ENCODE results near the gene TXNRD3. TPM values are rescaled to one million over a fixed set of nuclear protein-coding genes. Genes with fewer than 3 reads are reported as not detected.

The TXNRD3 gene
- total RNA-seq, 6 donors from 2014 or later: 7.6 to 14.4 (median 12.4) TPM

DNA sequence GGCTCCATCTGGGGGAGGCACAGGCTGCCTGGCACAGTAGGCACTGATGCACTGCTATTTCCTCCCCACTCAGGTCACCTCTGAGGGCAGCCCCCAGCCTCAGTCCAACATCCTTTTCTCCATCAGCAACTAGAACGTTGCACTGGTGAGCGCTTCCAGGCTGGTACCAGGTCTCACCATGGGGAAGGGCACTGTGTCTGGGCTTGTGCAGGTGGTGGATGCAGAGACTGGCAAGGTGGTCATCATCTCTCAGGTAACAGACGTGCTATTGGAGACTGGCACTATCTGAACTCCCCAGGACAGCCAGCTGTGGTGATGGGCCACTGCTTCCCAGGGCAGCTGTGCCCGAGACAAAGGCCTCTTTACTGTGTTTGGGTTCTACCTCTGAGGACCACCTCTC lies 8.3 kb upstream of the TXNRD3 start:
- 76 to 79% methylated on average over 3 to 4 of the region's 4 CpGs for WGBS, 2 donors
- DNase-seq (no peak), ATAC-seq (ENCODE audit: low FRiP score in 2 of 2) (no peak)
- Histone ChIP-seq H3K4me1 (no peaks in the 10 kb centered on the region), H3K36me3 (no peaks in the 10 kb centered on the region), H3K4me3 (no peak overlapping the region), H3K27ac (no peak overlapping the region), H3K27me3 (no peaks in the 10 kb centered on the region), H3K9me3 (no peaks in the 10 kb centered on the region)
- TF ChIP-seq POLR2A (IDR thresholded peaks at IDR 0.05) (no peak), POLR2AphosphoS5 (IDR thresholded peaks at IDR 0.05) (no peak), EP300 (IDR thresholded peaks at IDR 0.05) (no peak)
- TF ChIP-seq, protein P1, sequence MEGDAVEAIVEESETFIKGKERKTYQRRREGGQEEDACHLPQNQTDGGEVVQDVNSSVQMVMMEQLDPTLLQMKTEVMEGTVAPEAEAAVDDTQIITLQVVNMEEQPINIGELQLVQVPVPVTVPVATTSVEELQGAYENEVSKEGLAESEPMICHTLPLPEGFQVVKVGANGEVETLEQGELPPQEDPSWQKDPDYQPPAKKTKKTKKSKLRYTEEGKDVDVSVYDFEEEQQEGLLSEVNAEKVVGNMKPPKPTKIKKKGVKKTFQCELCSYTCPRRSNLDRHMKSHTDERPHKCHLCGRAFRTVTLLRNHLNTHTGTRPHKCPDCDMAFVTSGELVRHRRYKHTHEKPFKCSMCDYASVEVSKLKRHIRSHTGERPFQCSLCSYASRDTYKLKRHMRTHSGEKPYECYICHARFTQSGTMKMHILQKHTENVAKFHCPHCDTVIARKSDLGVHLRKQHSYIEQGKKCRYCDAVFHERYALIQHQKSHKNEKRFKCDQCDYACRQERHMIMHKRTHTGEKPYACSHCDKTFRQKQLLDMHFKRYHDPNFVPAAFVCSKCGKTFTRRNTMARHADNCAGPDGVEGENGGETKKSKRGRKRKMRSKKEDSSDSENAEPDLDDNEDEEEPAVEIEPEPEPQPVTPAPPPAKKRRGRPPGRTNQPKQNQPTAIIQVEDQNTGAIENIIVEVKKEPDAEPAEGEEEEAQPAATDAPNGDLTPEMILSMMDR (IDR thresholded peaks at IDR 0.05): no peak

DNA sequence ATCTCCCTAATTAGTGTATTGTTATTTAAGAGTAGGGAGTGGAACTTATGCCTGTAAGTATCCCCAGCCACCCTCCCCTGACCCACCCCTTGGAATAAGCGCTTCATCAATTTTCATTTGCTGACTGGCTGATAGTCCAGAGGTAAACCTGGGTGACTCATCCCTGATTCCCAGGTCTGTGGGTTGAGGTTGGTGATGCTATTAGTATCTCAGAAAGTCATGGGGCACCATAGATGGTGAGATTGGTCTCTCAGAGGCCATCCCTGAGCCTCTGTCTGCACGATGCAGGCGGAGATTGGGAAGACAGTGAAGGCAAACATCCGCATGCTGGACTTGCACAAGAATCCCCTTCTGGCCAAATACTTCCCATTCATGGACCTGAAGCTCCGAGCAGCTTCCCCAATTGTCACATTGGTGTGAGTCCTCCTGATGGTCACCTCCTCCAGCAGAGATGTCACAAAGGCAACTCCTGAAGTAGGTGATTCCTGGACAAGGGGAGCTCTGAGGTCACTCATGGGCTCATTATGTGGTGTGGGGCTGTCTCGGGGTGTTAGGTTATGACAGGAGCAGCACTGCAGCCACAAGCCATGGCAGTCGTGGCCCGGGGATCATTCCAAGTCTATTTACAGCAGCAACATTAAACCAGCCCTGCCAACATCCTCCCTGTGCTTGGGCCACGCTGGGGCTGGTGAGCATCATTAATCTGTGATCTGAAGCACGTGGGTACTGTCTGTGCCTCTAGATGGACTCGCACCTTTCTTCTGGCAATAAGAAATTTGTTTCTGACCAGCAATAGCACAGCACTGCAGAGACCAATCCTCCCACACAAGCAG lies 6.8 kb upstream of the TXNRD3 start:
- no peak for DNase-seq
- Histone ChIP-seq H3K27me3 (no peaks in the 10 kb centered on the region), H3K4me1 (no peaks in the 10 kb centered on the region), H3K27ac (no peak overlapping the region), H3K4me3 (no peak overlapping the region), H3K9me3 (no peaks in the 10 kb centered on the region), H3K36me3 (no peaks in the 10 kb centered on the region)
- WGBS, 2 donors: 71 to 93% methylated on average over 3 to 11 of the region's 11 CpGs
- ATAC-seq (ENCODE audit: low FRiP score in 2 of 2): no peak
- TF ChIP-seq POLR2A (IDR thresholded peaks at IDR 0.05): no peak
- no peak for TF ChIP-seq EP300 (IDR thresholded peaks at IDR 0.05)

DNA sequence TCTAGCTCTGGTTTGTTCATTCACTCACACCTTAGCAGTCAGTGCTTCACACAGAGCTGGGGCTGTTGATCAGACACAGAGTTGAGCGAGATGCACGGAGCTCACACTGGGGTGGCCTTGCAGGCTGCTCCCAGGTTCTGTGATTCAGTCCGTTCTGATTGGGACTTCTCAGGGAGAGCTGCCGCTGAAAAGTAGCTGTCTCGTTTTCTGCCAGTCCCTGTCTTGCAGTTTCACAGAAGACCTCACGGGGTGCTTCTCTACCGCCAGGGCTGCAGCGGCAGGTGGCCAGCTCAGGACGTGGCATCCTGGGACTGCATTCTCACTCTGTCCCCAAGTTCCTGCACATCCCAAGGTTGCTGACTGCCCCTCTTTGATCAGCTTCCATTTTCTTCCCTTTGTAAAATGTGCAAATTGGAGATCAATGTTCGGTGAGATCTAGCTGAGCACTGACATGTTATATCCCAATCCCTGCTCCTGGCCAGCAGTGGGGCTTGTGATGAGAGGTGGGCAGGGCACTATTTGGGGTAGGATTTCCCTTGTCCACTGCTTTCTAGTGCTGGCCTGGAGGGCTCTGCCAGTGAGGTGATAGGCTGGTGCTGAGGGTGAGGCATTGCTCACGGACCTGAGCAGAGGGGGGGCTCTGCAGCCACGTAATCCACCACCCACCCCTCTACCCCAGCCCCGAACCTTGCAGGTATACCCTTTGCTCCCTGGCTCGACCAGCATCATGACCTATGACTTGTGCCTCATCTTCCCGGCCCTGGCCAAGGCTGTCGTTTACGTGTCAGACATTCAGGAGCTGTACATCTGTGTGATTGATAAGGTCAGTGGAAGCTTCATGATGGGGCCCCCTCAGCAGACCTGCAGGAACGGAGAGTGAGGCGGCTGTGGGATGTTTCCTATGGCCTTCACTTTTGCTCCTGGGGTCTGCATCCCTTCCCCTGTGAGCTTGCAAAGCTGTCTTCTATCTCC lies 5.3 kb upstream of the TXNRD3 start:
- Histone ChIP-seq H3K27ac (no peak overlapping the region), H3K4me1 (peaks cover 0 to 2% (median under 1%) of the 10 kb centered on the region in 4 donors), H3K36me3 (no peaks in the 10 kb centered on the region), H3K9me3 (no peaks in the 10 kb centered on the region), H3K27me3 (no peaks in the 10 kb centered on the region), H3K4me3 (no peak overlapping the region)
- ATAC-seq (ENCODE audit: low FRiP score in 2 of 2) (no peak), DNase-seq (no peak)
- TF ChIP-seq, protein P1 (IDR thresholded peaks at IDR 0.05): no peak
- TF ChIP-seq POLR2A (IDR thresholded peaks at IDR 0.05): no peak
- 58 to 59% methylated on average over 7 to 19 of the region's 19 CpGs for WGBS, 2 donors

DNA sequence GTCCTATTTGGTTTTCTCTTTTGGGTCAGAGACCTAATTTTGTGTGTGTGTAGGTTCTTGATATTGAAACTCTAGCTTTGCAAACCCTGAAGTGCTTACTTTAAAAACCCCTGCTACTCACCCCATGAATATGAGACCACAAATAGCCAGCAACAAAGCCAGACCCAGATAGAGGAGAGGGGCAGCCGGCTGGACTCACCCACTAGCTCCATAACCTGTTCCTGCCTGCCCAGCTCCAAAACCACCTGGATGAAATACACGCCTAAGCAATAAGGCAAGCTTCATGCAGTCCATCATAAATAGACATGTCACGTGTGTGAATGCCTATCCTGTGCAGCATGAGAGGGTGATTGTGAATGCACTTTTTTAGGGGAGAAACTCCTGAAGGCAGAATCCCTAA lies 3.7 kb upstream of the TXNRD3 start:
- DNase-seq (no peak), ATAC-seq (ENCODE audit: low FRiP score in 2 of 2) (no peak)
- 95 to 100% methylated on average over 3 of the region's 3 CpGs for WGBS, 2 donors
- Histone ChIP-seq H3K4me3 (no peak overlapping the region), H3K36me3 (no peaks in the 10 kb centered on the region), H3K27ac (no peak overlapping the region), H3K27me3 (no peaks in the 10 kb centered on the region), H3K9me3 (no peaks in the 10 kb centered on the region), H3K4me1 (peaks cover 0 to 16% (median 3%) of the 10 kb centered on the region in 4 donors)
- no peak for TF ChIP-seq POLR2AphosphoS5 (IDR thresholded peaks at IDR 0.05)

DNA sequence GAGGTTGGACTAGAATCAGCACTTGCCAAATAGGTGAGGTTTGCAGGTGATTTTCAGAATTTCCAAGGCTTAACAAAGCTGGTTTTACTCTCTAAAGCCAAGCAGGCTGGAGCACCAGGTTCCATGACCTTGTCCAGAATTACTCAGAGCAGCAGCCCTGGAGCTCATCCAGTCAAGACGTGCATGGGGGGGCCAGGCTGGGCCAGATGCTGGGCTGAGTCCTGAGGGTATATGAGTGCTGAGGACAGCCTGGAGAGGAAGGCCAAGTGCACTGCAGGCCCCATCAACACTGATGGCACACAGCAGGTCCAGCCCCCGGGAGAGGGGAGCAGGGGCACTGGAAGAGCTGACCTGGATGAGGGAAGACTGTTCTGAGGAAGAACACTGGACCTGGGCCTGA lies 3.0 kb upstream of the TXNRD3 start:
- no peak for TF ChIP-seq POLR2AphosphoS5 (IDR thresholded peaks at IDR 0.05)
- TF ChIP-seq EP300 (IDR thresholded peaks at IDR 0.05): no peak
- TF ChIP-seq POLR2A (IDR thresholded peaks at IDR 0.05): no peak
- TF ChIP-seq, protein P1 (IDR thresholded peaks at IDR 0.05): no peak
- Histone ChIP-seq H3K36me3 (no peaks in the 10 kb centered on the region), H3K4me1 (peaks cover 0 to 20% (median 3%) of the 10 kb centered on the region in 4 donors), H3K27me3 (no peaks in the 10 kb centered on the region), H3K4me3 (no peak overlapping the region), H3K27ac (no peak overlapping the region), H3K9me3 (no peaks in the 10 kb centered on the region)
- no peak for DNase-seq
- WGBS, 2 donors: 81 to 88% methylated on average over 2 of the region's 2 CpGs
- ATAC-seq (ENCODE audit: low FRiP score in 2 of 2): no peak

All from upper lobe of left lung (tissue), 6 donors.